Measurements from ENCODE around the gene KIF5B.
A peak's percentile ranks its signal among the peaks of the same experiment; 100 is the strongest.
"Not testable (repeated sequence)": the region's sequence is repeated elsewhere in the genome, so short reads cannot be mapped to it uniquely, and the experiment has no call there.

Gene KIF5B

GRCh38 chr10:32060347-32060746 is 4.1 kb upstream of the KIF5B start:
- no peak for DNase-seq (ENCODE audit: low read depth in 3 of 3, low spot score in 1 of 3)

- no peak for DNase-seq (ENCODE audit: low read depth in 3 of 3, low spot score in 1 of 3)
Observed at GRCh38 chr10:32059472-32059871, 3.2 kb upstream of the KIF5B start.

GRCh38 chr10:32057036-32057372 is 779 bp upstream of the KIF5B start:
- DNase-seq (ENCODE audit: low read depth in 3 of 3, low spot score in 1 of 3): no peak

GRCh38 chr10:32055478-32056135 is 618 bp downstream of the KIF5B start:
- DNase-seq (ENCODE audit: low read depth in 3 of 3, low spot score in 1 of 3): peak in 1 of 3 donors; percentile 20

- no peak for DNase-seq (ENCODE audit: low read depth in 3 of 3, low spot score in 1 of 3)
Observed at GRCh38 chr10:32054094-32054493, 2.1 kb downstream of the KIF5B start.

- not testable (repeated sequence) for DNase-seq (ENCODE audit: low read depth in 3 of 3, low spot score in 1 of 3)
Observed at GRCh38 chr10:32053392-32053791, 2.8 kb downstream of the KIF5B start.

GRCh38 chr10:32051926-32052325 is 4.3 kb downstream of the KIF5B start:
- DNase-seq (ENCODE audit: low read depth in 3 of 3, low spot score in 1 of 3): no peak

- no peak for DNase-seq (ENCODE audit: low read depth in 3 of 3, low spot score in 1 of 3)
Observed at GRCh38 chr10:32050177-32050576, 6.0 kb downstream of the KIF5B start.

- DNase-seq (ENCODE audit: low read depth in 3 of 3, low spot score in 1 of 3): no peak
Observed at GRCh38 chr10:32049113-32049512, 7.1 kb downstream of the KIF5B start.

- DNase-seq (ENCODE audit: low read depth in 3 of 3, low spot score in 1 of 3): no peak
Observed at GRCh38 chr10:32048282-32048681, 7.9 kb downstream of the KIF5B start.

GRCh38 chr10:32047881-32048280 is 8.3 kb downstream of the KIF5B start:
- DNase-seq (ENCODE audit: low read depth in 3 of 3, low spot score in 1 of 3): no peak

GRCh38 chr10:32046151-32046550 is 10.1 kb downstream of the KIF5B start:
- no peak for DNase-seq (ENCODE audit: low read depth in 3 of 3, low spot score in 1 of 3)

GRCh38 chr10:32042730-32043129 is 13.5 kb downstream of the KIF5B start:
- DNase-seq (ENCODE audit: low read depth in 3 of 3, low spot score in 1 of 3): not testable (repeated sequence)

- no peak for DNase-seq (ENCODE audit: low read depth in 3 of 3, low spot score in 1 of 3)
Observed at GRCh38 chr10:32041290-32042028, 14.8 kb downstream of the KIF5B start.

- DNase-seq (ENCODE audit: low read depth in 3 of 3, low spot score in 1 of 3): no peak
Observed at GRCh38 chr10:32039734-32040133, 16.5 kb downstream of the KIF5B start.

GRCh38 chr10:32038777-32039176 is 17.4 kb downstream of the KIF5B start:
- DNase-seq (ENCODE audit: low read depth in 3 of 3, low spot score in 1 of 3): no peak

GRCh38 chr10:32036922-32037321 is 19.3 kb downstream of the KIF5B start:
- no peak for DNase-seq (ENCODE audit: low read depth in 3 of 3, low spot score in 1 of 3)

GRCh38 chr10:32035038-32035437 is 21.2 kb downstream of the KIF5B start:
- no peak for DNase-seq (ENCODE audit: low read depth in 3 of 3, low spot score in 1 of 3)

- DNase-seq (ENCODE audit: low read depth in 3 of 3, low spot score in 1 of 3): no peak
Observed at GRCh38 chr10:32033171-32033570, 23.1 kb downstream of the KIF5B start.

- DNase-seq (ENCODE audit: low read depth in 3 of 3, low spot score in 1 of 3): no peak
Observed at GRCh38 chr10:32031920-32032319, 24.3 kb downstream of the KIF5B start.

GRCh38 chr10:32031424-32031823 is 24.8 kb downstream of the KIF5B start:
- DNase-seq (ENCODE audit: low read depth in 3 of 3, low spot score in 1 of 3): no peak

GRCh38 chr10:32028710-32029109 is 27.5 kb downstream of the KIF5B start:
- DNase-seq (ENCODE audit: low read depth in 3 of 3, low spot score in 1 of 3): no peak

- DNase-seq (ENCODE audit: low read depth in 3 of 3, low spot score in 1 of 3): no peak
Observed at GRCh38 chr10:32023264-32023663, 33.0 kb downstream of the KIF5B start.

Measured in stimulated activated CD4-positive, alpha-beta T cell treated with anti-CD3 and anti-CD28 coated beads, TNF-alpha, amount 100 ng/mL, for 1 hour (primary cell).